GM12878 (cell line): Measurements from ENCODE around the gene JRKL. TPM values are rescaled to one million over a fixed set of nuclear protein-coding genes. Genes with fewer than 3 reads are reported as not detected.

ENCODE experiments used
- ATAC-seq: fragments of 200-7000 bp; cut with Tn5 transposase; 3 replicates; pipeline ENCODE4 v1.9.1; 2020; ENCODE audit warnings: mild to moderate bottlenecking, moderate library complexity
- BruUV-seq: library from RNA; stranded (reverse); fragments of 400-500 nt; replicated peaks from 2 replicates; lab custom pipeline; 2021; lab: Mats Ljungman, UMichigan
- CTCF ChIA-PET: fragments of 300-600 bp; sonication (Branson Sonifier 250); formaldehyde crosslinking; extraction: SDS; loops from one replicate; lab custom pipeline; 2021; ENCODE audit warnings: inconsistent platforms; lab: Yijun Ruan, JAX
- POLR2A ChIA-PET: fragments of 350-600 bp; formaldehyde crosslinking; extraction: SDS; loops from one replicate; lab custom pipeline; 2021; ENCODE audit warnings: inconsistent platforms; lab: Charles Lee
- RAD21 ChIA-PET: fragments of 300-600 bp; sonication (Branson Sonifier 250); formaldehyde crosslinking; loops from one replicate; lab custom pipeline; 2023; ENCODE audit warnings: antibody characterized with exemption; ENCODE audit not compliant: unreplicated experiment; lab: Charles Lee
- SMC1A ChIA-PET: fragments of 300-600 bp; sonication (Branson Sonifier 250); formaldehyde crosslinking; loops from one replicate; lab custom pipeline; 2023; ENCODE audit not compliant: unreplicated experiment, uncharacterized antibody; lab: Charles Lee
- DNase-seq: peaks from one replicate; pipeline ENCODE4 v3.0.0-alpha.2; 2011; ENCODE audit warnings: low read depth, low spot score
- FAIRE-seq: peaks from 3 replicates; lab custom pipeline; 2011; peaks lifted over from hg19 to GRCh38; lab: Jason Lieb, UNC
- H2AFZ ChIP-seq: 2 replicates; pipeline ENCODE4 v1.6.0; 2011; ENCODE audit warnings: low read depth, low read length, control low read depth; ENCODE audit not compliant: control insufficient read depth
- H3K27ac ChIP-seq: 2 replicates; pipeline ENCODE4 v1.5.1; 2011; ENCODE audit warnings: control low read depth; ENCODE audit not compliant: control insufficient read depth, insufficient read depth
- H3K27me3 ChIP-seq, 2 experiments: replicated peaks in 1 of 2; 2 replicates each; pipeline versions ENCODE4 v1.6.0 to v1.6.1; 2011; ENCODE audit warnings: low read length in 1 of 2; ENCODE audit not compliant: control insufficient read depth in 2 of 2, insufficient read depth in 2 of 2
- H3K36me3 ChIP-seq, 2 experiments: 2 replicates each; pipeline ENCODE4 v1.5.1; 2011; ENCODE audit warnings: low read length in 1 of 2; ENCODE audit not compliant: control insufficient read depth in 2 of 2, insufficient read depth in 2 of 2
- H3K4me1 ChIP-seq: 2 replicates; pipeline ENCODE4 v1.6.1; 2011; ENCODE audit warnings: mild to moderate bottlenecking, low read length, moderate library complexity, mixed read lengths; ENCODE audit not compliant: control insufficient read depth, insufficient read depth
- H3K4me2 ChIP-seq: 2 replicates; pipeline ENCODE4 v1.6.0; 2011; ENCODE audit warnings: control low read depth; ENCODE audit not compliant: control insufficient read depth, insufficient read depth
- H3K4me3 ChIP-seq: fragments of 200-600 bp; sonication (generic); 2 replicates; pipeline ENCODE4 v1.5.1; 2016
- H3K79me2 ChIP-seq: 2 replicates; pipeline ENCODE4 v1.6.0; 2011; ENCODE audit warnings: low read length; ENCODE audit not compliant: control insufficient read depth, insufficient read depth
- H3K9ac ChIP-seq: 2 replicates; pipeline ENCODE4 v1.8.0; 2011; ENCODE audit warnings: low read length, control low read depth, mixed read lengths; ENCODE audit not compliant: control insufficient read depth, insufficient read depth
- H3K9me3 ChIP-seq: replicated peaks from 3 replicates; pipeline ENCODE4 v1.5.1; 2011; ENCODE audit warnings: mild to moderate bottlenecking, low read length; ENCODE audit not compliant: control insufficient read depth, insufficient read depth
- H4K20me1 ChIP-seq: 2 replicates; pipeline ENCODE4 v1.6.0; 2011; ENCODE audit not compliant: control insufficient read depth, insufficient read depth
- CBX5 ChIP-seq: sonication (generic); IDR thresholded peaks from 2 replicates; pipeline ENCODE4 v1.6.1; 2016; ENCODE audit warnings: low read depth, moderate library complexity, mild to moderate bottlenecking, inconsistent platforms
- ETV6 ChIP-seq, 2 experiments: fragments of 450-650 bp in 1 of 2; IDR thresholded peaks in 1 of 2; conservative IDR thresholded peaks in 1 of 2; 2 replicates each; pipeline ENCODE4 v1.6.1; 2014; ENCODE audit warnings: antibody characterized with exemption in 1 of 2, borderline replicate concordance in 1 of 2, low read depth in 1 of 2, mild to moderate bottlenecking in 1 of 2, moderate library complexity in 1 of 2
- HDAC6 ChIP-seq: fragments of 200-600 bp; sonication (generic); IDR thresholded peaks from one replicate; pipeline ENCODE4 v1.8.0; 2017; ENCODE audit warnings: antibody characterized with exemption; ENCODE audit not compliant: unreplicated experiment
- KDM1A ChIP-seq: fragments of 200-600 bp; sonication (generic); IDR thresholded peaks from 2 replicates; pipeline ENCODE4 v1.6.1; 2016; ENCODE audit warnings: borderline replicate concordance
- MEF2A ChIP-seq: IDR thresholded peaks from 2 replicates; pipeline ENCODE4 v1.6.1; 2011; ENCODE audit warnings: low read depth, mild to moderate bottlenecking, low read length, moderate library complexity; ENCODE audit not compliant: insufficient read depth
- PAX8 ChIP-seq: fragments of 450-650 bp; IDR thresholded peaks from 2 replicates; pipeline ENCODE4 v1.6.1; 2017; ENCODE audit warnings: mild to moderate bottlenecking, moderate library complexity
- SMC3 ChIP-seq: IDR thresholded peaks from 2 replicates; pipeline ENCODE4 v1.6.1; 2011; ENCODE audit warnings: low read length, improper control_type of control experiment, borderline replicate concordance
- ZSCAN29 ChIP-seq: fragments of 450-650 bp; IDR thresholded peaks from 2 replicates; pipeline ENCODE4 v1.6.1; 2017; ENCODE audit warnings: mild to moderate bottlenecking, moderate library complexity
- ZZZ3 ChIP-seq: IDR thresholded peaks from 2 replicates; pipeline ENCODE4 v1.6.1; 2011; ENCODE audit warnings: low read depth; ENCODE audit not compliant: control insufficient read depth, insufficient read length
- WGBS: methylation state at CpG from one replicate; pipeline ENCODE4 v1.1.6; 2016; ENCODE audit warnings: low lambda C conversion rate; ENCODE audit not compliant: insufficient replicate concordance, insufficient coverage; ENCODE audit errors: missing lambda C conversion rate; 5-methylcytosine and 5-hydroxymethylcytosine counted together
- in situ Hi-C: fragments of 300-500 bp; cut with MboI; formaldehyde crosslinking; loops from 9 replicates; pipeline ENCODE4 v1.14.3; 2018; ENCODE audit warnings: mixed read lengths
- intact Hi-C: fragments of 100-400 bp; cut with micrococcal nuclease; formaldehyde crosslinking; loops from one replicate; pipeline ENCODE4 v1.14.2; 2022; ENCODE audit not compliant: unreplicated experiment
- polyA plus RNA-seq, 11 experiments: library from polyadenylated mRNA; depleted of rRNA in 4 of 11; unstranded in 6 of 11; stranded (reverse) in 5 of 11; fragments of >200 nt; fragmentation: Nextera tagmentation in 4 of 11; fragmentation: Illumina TruSeq in 1 of 11; extraction: Ambion mirVana in 4 of 11; extraction: Trizol in 1 of 11; gene quantifications; 1 replicate in 1 of 11; 2 replicates in 10 of 11; pipeline versions ENCODE4 v1.2.1 to v1.2.3, GENCODE V29; 2011 to 2016; ENCODE audit warnings: inconsistent platforms in 2 of 11, missing spikeins in 2 of 11, low read depth in 1 of 11
- total RNA-seq, 4 experiments: library from RNA; depleted of rRNA in 3 of 4; stranded (reverse); fragments of >200 nt in 3 of 4; fragmentation: Illumina TruSeq in 1 of 4; extraction: Trizol in 1 of 4; gene quantifications; 2 replicates each; pipeline versions ENCODE4 v1.2.1 to v1.2.3, GENCODE V29; 2013 to 2021
- TF ChIP-seq, protein P1 (sequence below): fragments of 450-650 bp; formaldehyde crosslinking; IDR thresholded peaks from 2 replicates; pipeline ENCODE4 v1.4.0; 2022; ENCODE audit warnings: mild to moderate bottlenecking, moderate library complexity
- TF ChIP-seq, protein P2 (sequence below): IDR thresholded peaks from 2 replicates; pipeline ENCODE4 v1.6.1; 2012; ENCODE audit warnings: low read depth, low read length, improper control_type of control experiment
- TF ChIP-seq, protein P3 (sequence below): IDR thresholded peaks from 2 replicates; pipeline ENCODE4 v1.6.1; 2012; ENCODE audit warnings: improper control_type of control experiment, low read depth, low read length; ENCODE audit not compliant: insufficient replicate concordance

The JRKL gene
- total and polyA plus RNA-seq, 10 of the 15 experiments (the other 5 are each of a cell fraction or from before 2014, with no cell fraction given), result 3.8 to 12.4 (median 8.5) TPM

DNA sequence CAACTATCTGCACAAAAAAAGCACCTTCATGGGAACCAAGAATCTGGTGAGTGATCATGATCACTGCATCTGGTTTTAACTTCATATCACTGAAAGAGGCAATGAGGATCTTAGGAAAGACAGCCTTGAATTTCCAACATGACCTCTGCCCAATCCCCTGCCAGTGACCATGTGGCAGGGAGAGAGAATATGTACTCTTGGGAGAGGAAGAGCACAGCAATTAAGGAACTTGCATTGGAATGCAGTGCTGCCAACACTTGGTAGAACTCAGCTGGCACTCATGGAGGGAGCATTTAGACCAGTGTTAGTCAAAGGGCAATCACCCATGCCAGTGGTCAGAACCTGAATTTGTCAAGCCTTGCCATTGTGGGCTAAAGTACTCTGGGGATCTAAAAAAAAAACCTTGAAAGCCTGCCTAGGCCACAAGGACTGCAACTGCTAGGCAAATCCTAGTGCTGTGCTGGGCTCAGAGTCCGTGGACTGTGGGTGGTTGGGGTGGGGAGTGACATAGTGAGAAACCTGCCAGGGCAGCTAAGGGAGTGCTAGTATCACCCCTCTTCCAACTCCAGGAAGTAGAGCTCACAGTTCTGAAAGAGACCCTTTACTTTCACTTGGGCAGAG, 23.1 kb downstream of the JRKL start:
- peak; percentile 78 for ATAC-seq
- H3K9me3 ChIP-seq, result no peaks in the 10 kb centered on the region; the same call in 2 of the 3 replicates
- H3K4me3 ChIP-seq, result no peak overlapping the region
- BruUV-seq, result no TSS peak
- DNase-seq, result no peak
- no peak overlapping the region; the same call in none of the 2 replicates for H2AFZ ChIP-seq
- FAIRE-seq, result no peak
- no peaks in the 10 kb centered on the region for H3K27me3 ChIP-seq
- H3K4me1 ChIP-seq, result no peaks in the 10 kb centered on the region
- H3K36me3 ChIP-seq, result no peaks in the 10 kb centered on the region
- ChIA-PET SMC1A (interaction anchor here (0.5 to 1.2 kb wide), 7 partner anchors 19 to 577 kb away, joined by 3 to 4 read pairs (median 3); partner anchors contain the start of gene MAML2), POLR2A (no interaction called here), CTCF (interaction anchor here (0.9 to 1.4 kb wide), 5 partner anchors 12 to 577 kb away, joined by 3 to 5 read pairs (median 3); partner anchors contain the start of gene JRKL), RAD21 (interaction anchor here (0.9 to 1.2 kb wide), 2 partner anchors 19 to 52 kb away, joined by 3 read pairs; no protein-coding TSS in a partner anchor)
- no peaks in the 10 kb centered on the region for H3K79me2 ChIP-seq
- 0% methylated on average over 1 of the region's 1 CpG for WGBS
- H3K9ac ChIP-seq, result no peak overlapping the region
- H3K4me2 ChIP-seq, result no peak overlapping the region
- no peaks in the 10 kb centered on the region for H4K20me1 ChIP-seq
- intact Hi-C loops, result no loop called here
- H3K27ac ChIP-seq, result no peak overlapping the region
- in situ Hi-C loops, result no loop called here
- TF ChIP-seq ZZZ3, result no peak
- TF ChIP-seq, protein P1, sequence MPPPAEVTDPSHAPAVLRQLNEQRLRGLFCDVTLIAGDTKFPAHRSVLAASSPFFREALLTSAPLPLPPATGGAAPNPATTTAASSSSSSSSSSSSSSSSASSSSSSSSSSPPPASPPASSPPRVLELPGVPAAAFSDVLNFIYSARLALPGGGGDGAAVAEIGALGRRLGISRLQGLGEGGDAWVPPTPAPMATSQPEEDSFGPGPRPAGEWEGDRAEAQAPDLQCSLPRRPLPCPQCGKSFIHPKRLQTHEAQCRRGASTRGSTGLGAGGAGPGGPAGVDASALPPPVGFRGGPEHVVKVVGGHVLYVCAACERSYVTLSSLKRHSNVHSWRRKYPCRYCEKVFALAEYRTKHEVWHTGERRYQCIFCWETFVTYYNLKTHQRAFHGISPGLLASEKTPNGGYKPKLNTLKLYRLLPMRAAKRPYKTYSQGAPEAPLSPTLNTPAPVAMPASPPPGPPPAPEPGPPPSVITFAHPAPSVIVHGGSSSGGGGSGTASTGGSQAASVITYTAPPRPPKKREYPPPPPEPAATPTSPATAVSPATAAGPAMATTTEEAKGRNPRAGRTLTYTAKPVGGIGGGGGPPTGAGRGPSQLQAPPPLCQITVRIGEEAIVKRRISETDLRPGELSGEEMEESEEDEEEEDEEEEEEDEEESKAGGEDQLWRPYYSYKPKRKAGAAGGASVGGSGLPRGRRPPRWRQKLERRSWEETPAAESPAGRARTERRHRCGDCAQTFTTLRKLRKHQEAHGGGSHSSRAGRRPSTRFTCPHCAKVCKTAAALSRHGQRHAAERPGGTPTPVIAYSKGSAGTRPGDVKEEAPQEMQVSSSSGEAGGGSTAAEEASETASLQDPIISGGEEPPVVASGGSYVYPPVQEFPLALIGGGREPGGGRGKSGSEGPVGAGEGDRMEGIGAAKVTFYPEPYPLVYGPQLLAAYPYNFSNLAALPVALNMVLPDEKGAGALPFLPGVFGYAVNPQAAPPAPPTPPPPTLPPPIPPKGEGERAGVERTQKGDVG (CRISPR knock-in tag), result no peak
- TF ChIP-seq SMC3, result no peak
- TF ChIP-seq PAX8, result no peak
- no peak for TF ChIP-seq MEF2A
- TF ChIP-seq CBX5, result no peak
- TF ChIP-seq ZSCAN29, result no peak
- no peak for TF ChIP-seq HDAC6
- no peak for TF ChIP-seq KDM1A
- TF ChIP-seq, protein P2, sequence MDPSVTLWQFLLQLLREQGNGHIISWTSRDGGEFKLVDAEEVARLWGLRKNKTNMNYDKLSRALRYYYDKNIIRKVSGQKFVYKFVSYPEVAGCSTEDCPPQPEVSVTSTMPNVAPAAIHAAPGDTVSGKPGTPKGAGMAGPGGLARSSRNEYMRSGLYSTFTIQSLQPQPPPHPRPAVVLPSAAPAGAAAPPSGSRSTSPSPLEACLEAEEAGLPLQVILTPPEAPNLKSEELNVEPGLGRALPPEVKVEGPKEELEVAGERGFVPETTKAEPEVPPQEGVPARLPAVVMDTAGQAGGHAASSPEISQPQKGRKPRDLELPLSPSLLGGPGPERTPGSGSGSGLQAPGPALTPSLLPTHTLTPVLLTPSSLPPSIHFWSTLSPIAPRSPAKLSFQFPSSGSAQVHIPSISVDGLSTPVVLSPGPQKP, result no peak
- TF ChIP-seq ETV6 (conservative IDR thresholded peaks at IDR 0.05 in 1 of 2, IDR thresholded peaks at IDR 0.05 in 1 of 2; ENCODE audit: borderline replicate concordance in 1 of 2, low read depth in 1 of 2), result no peak
- TF ChIP-seq, protein P3, sequence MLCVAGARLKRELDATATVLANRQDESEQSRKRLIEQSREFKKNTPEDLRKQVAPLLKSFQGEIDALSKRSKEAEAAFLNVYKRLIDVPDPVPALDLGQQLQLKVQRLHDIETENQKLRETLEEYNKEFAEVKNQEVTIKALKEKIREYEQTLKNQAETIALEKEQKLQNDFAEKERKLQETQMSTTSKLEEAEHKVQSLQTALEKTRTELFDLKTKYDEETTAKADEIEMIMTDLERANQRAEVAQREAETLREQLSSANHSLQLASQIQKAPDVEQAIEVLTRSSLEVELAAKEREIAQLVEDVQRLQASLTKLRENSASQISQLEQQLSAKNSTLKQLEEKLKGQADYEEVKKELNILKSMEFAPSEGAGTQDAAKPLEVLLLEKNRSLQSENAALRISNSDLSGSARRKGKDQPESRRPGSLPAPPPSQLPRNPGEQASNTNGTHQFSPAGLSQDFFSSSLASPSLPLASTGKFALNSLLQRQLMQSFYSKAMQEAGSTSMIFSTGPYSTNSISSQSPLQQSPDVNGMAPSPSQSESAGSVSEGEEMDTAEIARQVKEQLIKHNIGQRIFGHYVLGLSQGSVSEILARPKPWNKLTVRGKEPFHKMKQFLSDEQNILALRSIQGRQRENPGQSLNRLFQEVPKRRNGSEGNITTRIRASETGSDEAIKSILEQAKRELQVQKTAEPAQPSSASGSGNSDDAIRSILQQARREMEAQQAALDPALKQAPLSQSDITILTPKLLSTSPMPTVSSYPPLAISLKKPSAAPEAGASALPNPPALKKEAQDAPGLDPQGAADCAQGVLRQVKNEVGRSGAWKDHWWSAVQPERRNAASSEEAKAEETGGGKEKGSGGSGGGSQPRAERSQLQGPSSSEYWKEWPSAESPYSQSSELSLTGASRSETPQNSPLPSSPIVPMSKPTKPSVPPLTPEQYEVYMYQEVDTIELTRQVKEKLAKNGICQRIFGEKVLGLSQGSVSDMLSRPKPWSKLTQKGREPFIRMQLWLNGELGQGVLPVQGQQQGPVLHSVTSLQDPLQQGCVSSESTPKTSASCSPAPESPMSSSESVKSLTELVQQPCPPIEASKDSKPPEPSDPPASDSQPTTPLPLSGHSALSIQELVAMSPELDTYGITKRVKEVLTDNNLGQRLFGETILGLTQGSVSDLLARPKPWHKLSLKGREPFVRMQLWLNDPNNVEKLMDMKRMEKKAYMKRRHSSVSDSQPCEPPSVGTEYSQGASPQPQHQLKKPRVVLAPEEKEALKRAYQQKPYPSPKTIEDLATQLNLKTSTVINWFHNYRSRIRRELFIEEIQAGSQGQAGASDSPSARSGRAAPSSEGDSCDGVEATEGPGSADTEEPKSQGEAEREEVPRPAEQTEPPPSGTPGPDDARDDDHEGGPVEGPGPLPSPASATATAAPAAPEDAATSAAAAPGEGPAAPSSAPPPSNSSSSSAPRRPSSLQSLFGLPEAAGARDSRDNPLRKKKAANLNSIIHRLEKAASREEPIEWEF, result no peak
